ENCODE data around the gene SLC27A5. TPM values are rescaled to one million over a fixed set of nuclear protein-coding genes. Genes with fewer than 3 reads are reported as not detected.

The SLC27A5 gene
- total and polyA plus RNA-seq, 2 of the 13 experiments (the other 11 are each of a cell fraction or from before 2014, with no cell fraction given) = 30.3 to 40.2 TPM

DNA sequence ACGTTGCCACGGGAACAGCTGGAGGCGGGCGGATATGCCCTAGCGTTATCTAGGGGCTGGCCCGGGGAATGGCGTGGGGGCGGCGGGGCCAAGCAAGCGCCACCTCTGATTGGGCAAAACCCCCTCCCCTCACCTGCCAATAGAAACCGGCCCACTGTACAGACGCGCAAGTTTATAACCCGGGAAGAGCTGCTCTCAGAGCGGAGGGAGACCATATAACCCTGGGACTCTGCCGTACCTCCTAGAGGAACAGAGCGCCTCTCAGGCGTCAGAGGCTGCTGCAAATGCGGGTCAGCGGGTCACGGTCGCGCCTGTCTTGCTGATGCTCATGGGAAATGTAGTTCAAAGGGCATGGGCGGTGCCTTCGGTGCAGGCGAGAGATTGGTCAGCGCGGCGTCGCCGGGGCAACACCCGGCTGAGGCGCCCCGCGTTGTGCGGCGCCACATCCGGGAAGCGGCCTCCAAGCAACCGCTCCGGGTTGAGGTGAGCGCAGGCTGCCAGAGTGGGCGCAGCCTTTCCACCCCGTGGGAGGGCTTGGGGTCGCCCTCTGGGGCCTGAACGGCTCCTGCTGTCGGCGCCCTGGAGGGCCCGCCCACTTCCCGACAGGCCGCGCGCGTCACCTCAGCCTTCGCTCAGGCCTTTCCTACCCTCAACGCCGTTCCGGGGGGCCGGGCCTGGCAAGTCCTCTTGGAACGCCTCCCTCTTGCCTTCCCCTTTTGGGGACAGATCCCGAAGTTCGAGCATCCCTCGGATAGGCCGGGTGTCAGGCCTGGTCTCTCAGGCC lies 35.9 kb downstream of the SLC27A5 start, which contains the start of gene ZNF446 (continued):
- TF ChIP-seq SCMH1 (CRISPR knock-in tag; IDR thresholded peaks at IDR 0.05; ENCODE audit: borderline replicate concordance) (no peak), GPN1 (CRISPR knock-in tag; IDR thresholded peaks at IDR 0.05; ENCODE audit: borderline replicate concordance) (no peak), NONO (IDR thresholded peaks at IDR 0.05) (no peak), NONO (CRISPR knock-in tag; conservative IDR thresholded peaks at IDR 0.05) (no peak), HES4 (CRISPR knock-in tag; IDR thresholded peaks at IDR 0.05; ENCODE audit: borderline replicate concordance) (no peak), ZNF460 (CRISPR knock-in tag; IDR thresholded peaks at IDR 0.05; ENCODE audit: borderline replicate concordance) (no peak), ZNF883 (CRISPR knock-in tag; IDR thresholded peaks at IDR 0.05; ENCODE audit: not compliant biosample characterization) (no peak), ZFP41 (CRISPR knock-in tag; IDR thresholded peaks at IDR 0.05; ENCODE audit: borderline replicate concordance) (peak; percentile 56; the same call in 1 of the 2 replicates)
- TF ChIP-seq, protein P1, sequence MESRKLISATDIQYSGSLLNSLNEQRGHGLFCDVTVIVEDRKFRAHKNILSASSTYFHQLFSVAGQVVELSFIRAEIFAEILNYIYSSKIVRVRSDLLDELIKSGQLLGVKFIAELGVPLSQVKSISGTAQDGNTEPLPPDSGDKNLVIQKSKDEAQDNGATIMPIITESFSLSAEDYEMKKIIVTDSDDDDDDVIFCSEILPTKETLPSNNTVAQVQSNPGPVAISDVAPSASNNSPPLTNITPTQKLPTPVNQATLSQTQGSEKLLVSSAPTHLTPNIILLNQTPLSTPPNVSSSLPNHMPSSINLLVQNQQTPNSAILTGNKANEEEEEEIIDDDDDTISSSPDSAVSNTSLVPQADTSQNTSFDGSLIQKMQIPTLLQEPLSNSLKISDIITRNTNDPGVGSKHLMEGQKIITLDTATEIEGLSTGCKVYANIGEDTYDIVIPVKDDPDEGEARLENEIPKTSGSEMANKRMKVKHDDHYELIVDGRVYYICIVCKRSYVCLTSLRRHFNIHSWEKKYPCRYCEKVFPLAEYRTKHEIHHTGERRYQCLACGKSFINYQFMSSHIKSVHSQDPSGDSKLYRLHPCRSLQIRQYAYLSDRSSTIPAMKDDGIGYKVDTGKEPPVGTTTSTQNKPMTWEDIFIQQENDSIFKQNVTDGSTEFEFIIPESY (CRISPR knock-in tag; IDR thresholded peaks at IDR 0.05) = no peak
- TF ChIP-seq, protein P2, sequence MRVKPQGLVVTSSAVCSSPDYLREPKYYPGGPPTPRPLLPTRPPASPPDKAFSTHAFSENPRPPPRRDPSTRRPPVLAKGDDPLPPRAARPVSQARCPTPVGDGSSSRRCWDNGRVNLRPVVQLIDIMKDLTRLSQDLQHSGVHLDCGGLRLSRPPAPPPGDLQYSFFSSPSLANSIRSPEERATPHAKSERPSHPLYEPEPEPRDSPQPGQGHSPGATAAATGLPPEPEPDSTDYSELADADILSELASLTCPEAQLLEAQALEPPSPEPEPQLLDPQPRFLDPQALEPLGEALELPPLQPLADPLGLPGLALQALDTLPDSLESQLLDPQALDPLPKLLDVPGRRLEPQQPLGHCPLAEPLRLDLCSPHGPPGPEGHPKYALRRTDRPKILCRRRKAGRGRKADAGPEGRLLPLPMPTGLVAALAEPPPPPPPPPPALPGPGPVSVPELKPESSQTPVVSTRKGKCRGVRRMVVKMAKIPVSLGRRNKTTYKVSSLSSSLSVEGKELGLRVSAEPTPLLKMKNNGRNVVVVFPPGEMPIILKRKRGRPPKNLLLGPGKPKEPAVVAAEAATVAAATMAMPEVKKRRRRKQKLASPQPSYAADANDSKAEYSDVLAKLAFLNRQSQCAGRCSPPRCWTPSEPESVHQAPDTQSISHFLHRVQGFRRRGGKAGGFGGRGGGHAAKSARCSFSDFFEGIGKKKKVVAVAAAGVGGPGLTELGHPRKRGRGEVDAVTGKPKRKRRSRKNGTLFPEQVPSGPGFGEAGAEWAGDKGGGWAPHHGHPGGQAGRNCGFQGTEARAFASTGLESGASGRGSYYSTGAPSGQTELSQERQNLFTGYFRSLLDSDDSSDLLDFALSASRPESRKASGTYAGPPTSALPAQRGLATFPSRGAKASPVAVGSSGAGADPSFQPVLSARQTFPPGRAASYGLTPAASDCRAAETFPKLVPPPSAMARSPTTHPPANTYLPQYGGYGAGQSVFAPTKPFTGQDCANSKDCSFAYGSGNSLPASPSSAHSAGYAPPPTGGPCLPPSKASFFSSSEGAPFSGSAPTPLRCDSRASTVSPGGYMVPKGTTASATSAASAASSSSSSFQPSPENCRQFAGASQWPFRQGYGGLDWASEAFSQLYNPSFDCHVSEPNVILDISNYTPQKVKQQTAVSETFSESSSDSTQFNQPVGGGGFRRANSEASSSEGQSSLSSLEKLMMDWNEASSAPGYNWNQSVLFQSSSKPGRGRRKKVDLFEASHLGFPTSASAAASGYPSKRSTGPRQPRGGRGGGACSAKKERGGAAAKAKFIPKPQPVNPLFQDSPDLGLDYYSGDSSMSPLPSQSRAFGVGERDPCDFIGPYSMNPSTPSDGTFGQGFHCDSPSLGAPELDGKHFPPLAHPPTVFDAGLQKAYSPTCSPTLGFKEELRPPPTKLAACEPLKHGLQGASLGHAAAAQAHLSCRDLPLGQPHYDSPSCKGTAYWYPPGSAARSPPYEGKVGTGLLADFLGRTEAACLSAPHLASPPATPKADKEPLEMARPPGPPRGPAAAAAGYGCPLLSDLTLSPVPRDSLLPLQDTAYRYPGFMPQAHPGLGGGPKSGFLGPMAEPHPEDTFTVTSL (CRISPR knock-in tag; IDR thresholded peaks at IDR 0.05; ENCODE audit: borderline replicate concordance) = no peak
- TF ChIP-seq, protein P3, sequence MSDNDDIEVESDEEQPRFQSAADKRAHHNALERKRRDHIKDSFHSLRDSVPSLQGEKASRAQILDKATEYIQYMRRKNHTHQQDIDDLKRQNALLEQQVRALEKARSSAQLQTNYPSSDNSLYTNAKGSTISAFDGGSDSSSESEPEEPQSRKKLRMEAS (IDR thresholded peaks at IDR 0.05) = no peak; the same call in 1 of the 2 replicates
- TF ChIP-seq, protein P4, sequence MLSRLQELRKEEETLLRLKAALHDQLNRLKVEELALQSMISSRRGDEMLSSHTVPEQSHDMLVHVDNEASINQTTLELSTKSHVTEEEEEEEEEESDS (CRISPR knock-in tag; IDR thresholded peaks at IDR 0.05; ENCODE audit: borderline replicate concordance) = no peak
- TF ChIP-seq, protein P5, sequence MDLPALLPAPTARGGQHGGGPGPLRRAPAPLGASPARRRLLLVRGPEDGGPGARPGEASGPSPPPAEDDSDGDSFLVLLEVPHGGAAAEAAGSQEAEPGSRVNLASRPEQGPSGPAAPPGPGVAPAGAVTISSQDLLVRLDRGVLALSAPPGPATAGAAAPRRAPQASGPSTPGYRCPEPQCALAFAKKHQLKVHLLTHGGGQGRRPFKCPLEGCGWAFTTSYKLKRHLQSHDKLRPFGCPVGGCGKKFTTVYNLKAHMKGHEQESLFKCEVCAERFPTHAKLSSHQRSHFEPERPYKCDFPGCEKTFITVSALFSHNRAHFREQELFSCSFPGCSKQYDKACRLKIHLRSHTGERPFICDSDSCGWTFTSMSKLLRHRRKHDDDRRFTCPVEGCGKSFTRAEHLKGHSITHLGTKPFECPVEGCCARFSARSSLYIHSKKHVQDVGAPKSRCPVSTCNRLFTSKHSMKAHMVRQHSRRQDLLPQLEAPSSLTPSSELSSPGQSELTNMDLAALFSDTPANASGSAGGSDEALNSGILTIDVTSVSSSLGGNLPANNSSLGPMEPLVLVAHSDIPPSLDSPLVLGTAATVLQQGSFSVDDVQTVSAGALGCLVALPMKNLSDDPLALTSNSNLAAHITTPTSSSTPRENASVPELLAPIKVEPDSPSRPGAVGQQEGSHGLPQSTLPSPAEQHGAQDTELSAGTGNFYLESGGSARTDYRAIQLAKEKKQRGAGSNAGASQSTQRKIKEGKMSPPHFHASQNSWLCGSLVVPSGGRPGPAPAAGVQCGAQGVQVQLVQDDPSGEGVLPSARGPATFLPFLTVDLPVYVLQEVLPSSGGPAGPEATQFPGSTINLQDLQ (CRISPR knock-in tag; IDR thresholded peaks at IDR 0.05) = peak; percentile 81; the same call in 1 of the 2 replicates
- TF ChIP-seq, protein P6, sequence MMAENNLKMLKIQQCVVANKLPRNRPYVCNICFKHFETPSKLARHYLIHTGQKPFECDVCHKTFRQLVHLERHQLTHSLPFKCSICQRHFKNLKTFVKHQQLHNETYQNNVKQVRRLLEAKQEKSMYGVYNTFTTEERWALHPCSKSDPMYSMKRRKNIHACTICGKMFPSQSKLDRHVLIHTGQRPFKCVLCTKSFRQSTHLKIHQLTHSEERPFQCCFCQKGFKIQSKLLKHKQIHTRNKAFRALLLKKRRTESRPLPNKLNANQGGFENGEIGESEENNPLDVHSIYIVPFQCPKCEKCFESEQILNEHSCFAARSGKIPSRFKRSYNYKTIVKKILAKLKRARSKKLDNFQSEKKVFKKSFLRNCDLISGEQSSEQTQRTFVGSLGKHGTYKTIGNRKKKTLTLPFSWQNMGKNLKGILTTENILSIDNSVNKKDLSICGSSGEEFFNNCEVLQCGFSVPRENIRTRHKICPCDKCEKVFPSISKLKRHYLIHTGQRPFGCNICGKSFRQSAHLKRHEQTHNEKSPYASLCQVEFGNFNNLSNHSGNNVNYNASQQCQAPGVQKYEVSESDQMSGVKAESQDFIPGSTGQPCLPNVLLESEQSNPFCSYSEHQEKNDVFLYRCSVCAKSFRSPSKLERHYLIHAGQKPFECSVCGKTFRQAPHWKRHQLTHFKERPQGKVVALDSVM (CRISPR knock-in tag; IDR thresholded peaks at IDR 0.05) = peak; percentile 59; the same call in 1 of the 2 replicates

Measured in HepG2 (cell line).